Measurements from ENCODE around the gene SAV1. TPM values are rescaled to one million over a fixed set of nuclear protein-coding genes. Genes with fewer than 3 reads are reported as not detected.
"Not testable (repeated sequence)": the region's sequence is repeated elsewhere in the genome, so short reads cannot be mapped to it uniquely, and the experiment has no call there.

Gene SAV1
- total RNA-seq, 2 donors from 2014 or later: 25.4 to 29.7 TPM

- peaks cover 0 to 25% of the 10 kb centered on the region in 2 donors for H3K4me1 ChIP-seq
- H3K4me3 ChIP-seq: no peak overlapping the region
- H3K9me3 ChIP-seq: no peaks in the 10 kb centered on the region
- DNase-seq (ENCODE audit: low spot score): no peak
- H3K27me3 ChIP-seq: no peaks in the 10 kb centered on the region
- no peak overlapping the region for H3K27ac ChIP-seq
- peaks cover 5% of the 10 kb centered on the region for H3K36me3 ChIP-seq
- TF ChIP-seq CTCF (IDR thresholded peaks at IDR 0.05): no peak
These were observed 20.8 kb downstream of the SAV1 start for GRCh38 chr14:50647282-50647681.

GRCh38 chr14:50635141-50635540 lies 33.0 kb downstream of the SAV1 start:
- Histone ChIP-seq H3K4me1 (no peaks in the 10 kb centered on the region), H3K27ac (no peak overlapping the region), H3K36me3 (peaks cover 19% of the 10 kb centered on the region), H3K4me3 (no peak overlapping the region), H3K27me3 (no peaks in the 10 kb centered on the region), H3K9me3 (no peaks in the 10 kb centered on the region)
- no peak for DNase-seq (ENCODE audit: low spot score)
- TF ChIP-seq CTCF (IDR thresholded peaks at IDR 0.05): no peak

GRCh38 chr14:50633954-50634353 lies 34.2 kb downstream of the SAV1 start:
- TF ChIP-seq CTCF (IDR thresholded peaks at IDR 0.05): no peak
- DNase-seq (ENCODE audit: low spot score): no peak
- Histone ChIP-seq H3K9me3 (no peaks in the 10 kb centered on the region), H3K27me3 (no peaks in the 10 kb centered on the region), H3K36me3 (peaks cover 10% of the 10 kb centered on the region), H3K4me1 (no peaks in the 10 kb centered on the region), H3K4me3 (no peak overlapping the region), H3K27ac (no peak overlapping the region)

- TF ChIP-seq CTCF (IDR thresholded peaks at IDR 0.05): no peak
- peaks cover 10% of the 10 kb centered on the region for H3K36me3 ChIP-seq
- no peak overlapping the region for H3K4me3 ChIP-seq
- no peaks in the 10 kb centered on the region for H3K4me1 ChIP-seq
- no peak overlapping the region for H3K27ac ChIP-seq
- H3K9me3 ChIP-seq: no peaks in the 10 kb centered on the region
- no peak for DNase-seq (ENCODE audit: low spot score)
- no peaks in the 10 kb centered on the region for H3K27me3 ChIP-seq
These were observed 36.7 kb downstream of the SAV1 start for GRCh38 chr14:50631408-50631821.

- not testable (repeated sequence) for DNase-seq (ENCODE audit: low spot score); H3K27ac ChIP-seq; H3K9me3 ChIP-seq; H3K4me3 ChIP-seq; H3K27me3 ChIP-seq; H3K4me1 ChIP-seq; H3K36me3 ChIP-seq
These were observed 43.2 kb downstream of the SAV1 start for GRCh38 chr14:50624947-50625346.

GRCh38 chr14:50624447-50624846 lies 43.7 kb downstream of the SAV1 start:
- H3K36me3 ChIP-seq: no peaks in the 10 kb centered on the region
- no peak for DNase-seq (ENCODE audit: low spot score)

More at GRCh38 chr14:50624447-50624846, 43.7 kb downstream of the SAV1 start:
- no peak for TF ChIP-seq CTCF (IDR thresholded peaks at IDR 0.05)
- H3K27me3 ChIP-seq: no peaks in the 10 kb centered on the region
- H3K27ac ChIP-seq: no peak overlapping the region
- H3K4me3 ChIP-seq: no peak overlapping the region
- H3K4me1 ChIP-seq: no peaks in the 10 kb centered on the region
- H3K9me3 ChIP-seq: no peaks in the 10 kb centered on the region
